ENCODE results near the gene AOPEP.

- TF ChIP-seq POLR2A (IDR thresholded peaks at IDR 0.05; ENCODE audit: low read length) = no peak
- no peak for TF ChIP-seq USF2 (IDR thresholded peaks at IDR 0.05)
Observed at GRCh38 chr9:95040106-95040505, 313.6 kb downstream of the AOPEP start.
